ENCODE data around the gene ATP9B. TPM values are rescaled to one million over a fixed set of nuclear protein-coding genes. Genes with fewer than 3 reads are reported as not detected.
A peak's percentile ranks its signal among the peaks of the same experiment; 100 is the strongest.

Gene ATP9B
- total RNA-seq, 1 experiment from 2014 or later, result 20.9 TPM

DNA sequence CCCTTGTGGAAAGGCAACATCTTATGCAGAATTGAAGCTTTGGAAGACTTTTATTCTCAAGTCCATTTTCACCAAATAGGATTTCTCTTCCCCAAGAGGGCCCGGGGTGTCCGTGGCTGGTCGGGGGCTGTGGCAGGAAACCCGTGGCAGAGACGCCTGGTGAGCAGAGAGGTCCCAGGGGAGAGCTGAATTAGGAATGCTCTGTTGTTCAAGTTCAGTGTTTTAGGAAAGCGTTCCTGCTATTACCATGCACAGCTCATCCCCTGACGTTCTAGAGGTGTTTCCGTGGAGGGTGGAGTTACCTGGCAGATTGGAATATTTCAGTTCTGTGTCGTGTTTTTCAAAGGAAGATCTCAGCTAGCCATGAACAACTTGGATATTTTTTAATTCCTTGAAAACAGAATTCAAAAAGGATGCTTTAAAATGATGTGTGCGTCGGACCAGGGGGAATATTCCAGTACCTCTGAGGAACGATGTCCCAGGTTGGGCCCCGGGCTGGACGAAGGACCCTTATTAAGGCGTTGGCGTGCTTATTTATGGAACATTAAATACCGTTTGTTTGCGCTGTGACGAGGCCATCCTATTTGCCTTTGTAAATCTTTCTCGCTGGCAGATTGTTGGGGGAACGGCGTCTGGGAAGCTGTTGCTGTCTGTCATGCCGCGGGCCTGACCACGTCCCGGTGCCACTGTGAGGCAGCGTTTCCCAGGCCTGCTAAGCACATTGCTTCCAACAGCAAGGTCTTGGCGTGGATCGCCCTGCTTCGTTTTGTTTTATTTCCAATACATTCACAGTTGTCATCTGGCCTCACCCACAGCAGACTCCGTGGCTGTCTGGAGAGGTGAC is 334.8 kb downstream of the ATP9B start:
- Histone ChIP-seq H3K9ac (ENCODE audit: extremely low read depth, insufficient read length, low read length) (no peak overlapping the region), H2BK5ac (ENCODE audit: insufficient read length, low read length) (no peak overlapping the region), H3K79me2 (ENCODE audit: insufficient read depth, low read length) (no peaks in the 10 kb centered on the region), H3T11ph (ENCODE audit: low read length) (no peak overlapping the region), H2BK20ac (ENCODE audit: low read depth, low read length, poor library complexity, severe bottlenecking) (no peak overlapping the region), H3K4ac (ENCODE audit: low read depth, low read length) (no peak overlapping the region), H2BK12ac (ENCODE audit: insufficient read length, low read depth, low read length) (no peak overlapping the region), H2AFZ (ENCODE audit: low read length) (no peak overlapping the region), H3K27me3 (ENCODE audit: insufficient read depth, low read length) (peaks cover 8% of the 10 kb centered on the region), H3K14ac (ENCODE audit: insufficient read depth, low read length) (no peak overlapping the region; the same call in 1 of the 2 replicates), H4K20me1 (ENCODE audit: control insufficient read depth, insufficient read depth, insufficient read length) (no peaks in the 10 kb centered on the region), H3K18ac (ENCODE audit: insufficient read length, low read depth, low read length) (no peak overlapping the region), H3K23me2 (ENCODE audit: insufficient read length, low read depth, low read length, poor library complexity, severe bottlenecking) (peaks cover 5% of the 10 kb centered on the region), H3K27ac (ENCODE audit: insufficient read length, low read depth, low read length) (no peak overlapping the region), H4K5ac (ENCODE audit: insufficient read length, low read depth, low read length) (no peak overlapping the region), H3K79me1 (ENCODE audit: insufficient read depth, low read depth, low read length, poor library complexity, severe bottlenecking) (no peaks in the 10 kb centered on the region), H2AK5ac (ENCODE audit: insufficient read length, low read length) (no peak overlapping the region), H3K4me1 (ENCODE audit: insufficient read depth, low read length) (no peaks in the 10 kb centered on the region), H3K9me3 (ENCODE audit: control insufficient read depth, low read depth, low read length) (no peaks in the 10 kb centered on the region), H3K4me2 (ENCODE audit: insufficient read depth, insufficient read length, low read length) (no peak overlapping the region), H4K8ac (replicated peaks; ENCODE audit: insufficient read length, low read depth, low read length) (no peak overlapping the region), H3K23ac (ENCODE audit: insufficient read length, low read depth, low read length) (no peak overlapping the region), H3K56ac (ENCODE audit: insufficient read length, low read depth, low read length) (no peak overlapping the region), H2BK120ac (ENCODE audit: low read depth, low read length, poor library complexity, severe bottlenecking) (no peak overlapping the region), H4K91ac (ENCODE audit: insufficient read length, low read depth, low read length) (no peak overlapping the region), H2BK15ac (ENCODE audit: low read depth, low read length) (no peak overlapping the region)
- no peaks in the 10 kb centered on the region; a peak in 1 of 5 replicates for H3K9me3 Mint-ChIP-seq
- H3K4me1 Mint-ChIP-seq, result peaks cover 4 to 25% of the 10 kb centered on the region in 2 experiments; a peak in 3 of 4 replicates
- H3K36me3 Mint-ChIP-seq (ENCODE audit: insufficient read depth in 1 of 3, low read depth in 3 of 3), result no peaks in the 10 kb centered on the region
- H3K27ac Mint-ChIP-seq, result 0 out of 7 replicates have a peak overlapping the region, but pooled peaks of 1 of the 3 experiments have one; percentile 25
- no peak overlapping the region; a peak in 1 of 5 replicates for H3K4me3 Mint-ChIP-seq
- no CpG with 5 or more reads among the region's 31 CpGs for WGBS (ENCODE audit: extremely low coverage, insufficient read length, low lambda C conversion rate)
- TF ChIP-seq, protein P1, sequence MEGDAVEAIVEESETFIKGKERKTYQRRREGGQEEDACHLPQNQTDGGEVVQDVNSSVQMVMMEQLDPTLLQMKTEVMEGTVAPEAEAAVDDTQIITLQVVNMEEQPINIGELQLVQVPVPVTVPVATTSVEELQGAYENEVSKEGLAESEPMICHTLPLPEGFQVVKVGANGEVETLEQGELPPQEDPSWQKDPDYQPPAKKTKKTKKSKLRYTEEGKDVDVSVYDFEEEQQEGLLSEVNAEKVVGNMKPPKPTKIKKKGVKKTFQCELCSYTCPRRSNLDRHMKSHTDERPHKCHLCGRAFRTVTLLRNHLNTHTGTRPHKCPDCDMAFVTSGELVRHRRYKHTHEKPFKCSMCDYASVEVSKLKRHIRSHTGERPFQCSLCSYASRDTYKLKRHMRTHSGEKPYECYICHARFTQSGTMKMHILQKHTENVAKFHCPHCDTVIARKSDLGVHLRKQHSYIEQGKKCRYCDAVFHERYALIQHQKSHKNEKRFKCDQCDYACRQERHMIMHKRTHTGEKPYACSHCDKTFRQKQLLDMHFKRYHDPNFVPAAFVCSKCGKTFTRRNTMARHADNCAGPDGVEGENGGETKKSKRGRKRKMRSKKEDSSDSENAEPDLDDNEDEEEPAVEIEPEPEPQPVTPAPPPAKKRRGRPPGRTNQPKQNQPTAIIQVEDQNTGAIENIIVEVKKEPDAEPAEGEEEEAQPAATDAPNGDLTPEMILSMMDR (conservative IDR thresholded peaks at IDR 0.05), result no peak
- H3K27me3 Mint-ChIP-seq (ENCODE audit: low read depth), result peaks cover 19% of the 10 kb centered on the region
- DNase-seq, result no peak
